HG03521 (cell line): ENCODE measurements around the gene HS3ST6.
"Not testable (repeated sequence)": the region's sequence is repeated elsewhere in the genome, so short reads cannot be mapped to it uniquely, and the experiment has no call there.

Experiments used
- ATAC-seq: cut with Tn5 transposase; IDR thresholded peaks from one replicate; pipeline ENCODE4 v1.9.1; 2021; ENCODE audit warnings: mild to moderate bottlenecking, moderate library complexity; ENCODE audit not compliant: unreplicated experiment

Gene HS3ST6

GRCh38 chr16:1884155-1884760 lies 34.0 kb downstream of the HS3ST6 start:
- no peak for ATAC-seq

GRCh38 chr16:1881172-1881571 lies 37.0 kb downstream of the HS3ST6 start:
- not testable (repeated sequence) for ATAC-seq

GRCh38 chr16:1879477-1879876 lies 38.7 kb downstream of the HS3ST6 start:
- no peak for ATAC-seq

GRCh38 chr16:1878256-1878655 lies 40.0 kb downstream of the HS3ST6 start:
- ATAC-seq: no peak

GRCh38 chr16:1877804-1878203 lies 40.4 kb downstream of the HS3ST6 start:
- no peak for ATAC-seq

GRCh38 chr16:1877089-1877488 lies 41.1 kb downstream of the HS3ST6 start:
- ATAC-seq: no peak

GRCh38 chr16:1876468-1876867 lies 41.7 kb downstream of the HS3ST6 start:
- no peak for ATAC-seq

GRCh38 chr16:1876066-1876465 lies 42.1 kb downstream of the HS3ST6 start:
- not testable (repeated sequence) for ATAC-seq

GRCh38 chr16:1874854-1875253 lies 43.4 kb downstream of the HS3ST6 start:
- ATAC-seq: no peak

- ATAC-seq: no peak
Measured at GRCh38 chr16:1871974-1872635, 46.1 kb downstream of the HS3ST6 start, which contains the start of gene MEIOB. Gene MEIOB (minus strand): TSS chr16:1872164. CDS start chr16:1868175, 3,989 bp downstream.

- ATAC-seq: no peak
Measured at GRCh38 chr16:1870365-1871082, 47.7 kb downstream of the HS3ST6 start.

- ATAC-seq: no peak
Measured at GRCh38 chr16:1865902-1866690, 52.1 kb downstream of the HS3ST6 start.

- ATAC-seq: no peak
Measured at GRCh38 chr16:1863681-1864460, 54.3 kb downstream of the HS3ST6 start.

- ATAC-seq: no peak
Measured at GRCh38 chr16:1862394-1862793, 55.8 kb downstream of the HS3ST6 start.

- ATAC-seq: no peak
Measured at GRCh38 chr16:1861730-1862129, 56.5 kb downstream of the HS3ST6 start.
